Liver (tissue), 9 donors: Measurements from ENCODE around the gene PRSS22. TPM values are rescaled to one million over a fixed set of nuclear protein-coding genes. Genes with fewer than 3 reads are reported as not detected.

Source experiments
- DNase-seq: peaks from one replicate; pipeline ENCODE4 v3.0.0-alpha.2; 2017; ENCODE audit warnings: low spot score
- H3K27ac ChIP-seq, 2 donors: one replicate each; pipeline ENCODE4 v1.7.0; 2013; ENCODE audit warnings: inconsistent platforms in 2 of 2, low read length in 2 of 2, control low read depth in 1 of 2, low read depth in 1 of 2, mild to moderate bottlenecking in 1 of 2
- H3K27me3 ChIP-seq, 4 donors: one replicate each; pipeline versions ENCODE4 v1.6.1 to v1.7.0; 2013; ENCODE audit warnings: low read length in 3 of 4, inconsistent platforms in 1 of 4, mild to moderate bottlenecking in 1 of 4, moderate library complexity in 1 of 4; ENCODE audit not compliant: control insufficient read depth in 4 of 4, insufficient read depth in 4 of 4
- H3K36me3 ChIP-seq, 4 donors: one replicate each; pipeline versions ENCODE4 v1.6.1 to v1.7.0; 2013; ENCODE audit warnings: low read length in 3 of 4, mild to moderate bottlenecking in 3 of 4, low read depth in 1 of 4, moderate library complexity in 1 of 4; ENCODE audit not compliant: control insufficient read depth in 4 of 4, insufficient read depth in 3 of 4
- H3K4me1 ChIP-seq, 4 donors: one replicate each; pipeline versions ENCODE4 v1.6.1 to v1.7.0; 2013; ENCODE audit warnings: low read length in 3 of 4, mild to moderate bottlenecking in 3 of 4, moderate library complexity in 1 of 4; ENCODE audit not compliant: control insufficient read depth in 4 of 4, insufficient read depth in 4 of 4
- H3K4me3 ChIP-seq, 3 donors: one replicate each; pipeline versions ENCODE4 v1.6.1 to v1.7.0; 2013; ENCODE audit warnings: low read length in 3 of 3, control low read depth in 1 of 3, low read depth in 1 of 3, mild to moderate bottlenecking in 1 of 3
- H3K9ac ChIP-seq, 2 donors: one replicate each; pipeline ENCODE4 v1.7.0; 2013; ENCODE audit warnings: low read length in 2 of 2, mild to moderate bottlenecking in 2 of 2, moderate library complexity in 2 of 2, control low read depth in 1 of 2, low read depth in 1 of 2
- H3K9me3 ChIP-seq, 4 donors: one replicate each; pipeline versions ENCODE4 v1.6.1 to v1.7.0; 2013; ENCODE audit warnings: low read length in 3 of 4; ENCODE audit not compliant: control insufficient read depth in 4 of 4
- EGR1 ChIP-seq, 2 donors: IDR thresholded peaks; 2 replicates each; pipeline ENCODE4 v1.6.1; 2016 to 2018; ENCODE audit warnings: antibody characterized with exemption in 2 of 2, low read depth in 2 of 2
- FOXA1 ChIP-seq: IDR thresholded peaks from 2 replicates; pipeline ENCODE4 v1.6.1; 2016; ENCODE audit warnings: antibody characterized with exemption
- GABPA ChIP-seq, 2 donors: IDR thresholded peaks in 1 of 2; conservative IDR thresholded peaks in 1 of 2; 2 replicates each; pipeline ENCODE4 v1.6.1; 2016; ENCODE audit warnings: antibody characterized with exemption in 2 of 2, mild to moderate bottlenecking in 1 of 2, moderate library complexity in 1 of 2
- HNF4A ChIP-seq, 2 donors: conservative IDR thresholded peaks; 2 replicates each; pipeline ENCODE4 v1.6.1; 2016; ENCODE audit warnings: antibody characterized with exemption in 2 of 2, mild to moderate bottlenecking in 2 of 2
- JUND ChIP-seq, 2 donors: IDR thresholded peaks; 2 replicates each; pipeline ENCODE4 v1.6.1; 2016; ENCODE audit warnings: antibody characterized with exemption in 2 of 2
- NR2F2 ChIP-seq: IDR thresholded peaks from 2 replicates; pipeline ENCODE4 v1.6.1; 2016; ENCODE audit warnings: antibody characterized with exemption
- RAD21 ChIP-seq, 2 donors: IDR thresholded peaks; 2 replicates each; pipeline ENCODE4 v1.6.1; 2016; ENCODE audit warnings: antibody characterized with exemption in 2 of 2, mild to moderate bottlenecking in 2 of 2
- RXRA ChIP-seq, 2 donors: IDR thresholded peaks; 2 replicates each; pipeline ENCODE4 v1.6.1; 2017 to 2018; ENCODE audit warnings: antibody characterized with exemption in 2 of 2, mild to moderate bottlenecking in 1 of 2
- SP1 ChIP-seq: IDR thresholded peaks from 2 replicates; pipeline ENCODE4 v1.6.1; 2018; ENCODE audit warnings: antibody characterized with exemption, mild to moderate bottlenecking
- TAF1 ChIP-seq: conservative IDR thresholded peaks from 2 replicates; pipeline ENCODE4 v1.6.1; 2016; ENCODE audit warnings: antibody characterized with exemption, mild to moderate bottlenecking
- YY1 ChIP-seq: IDR thresholded peaks from 2 replicates; pipeline ENCODE4 v1.6.1; 2016; ENCODE audit warnings: antibody characterized with exemption, mild to moderate bottlenecking
- WGBS: extraction: QIAGEN DNeasy Blood & Tissue Kit; methylation state at CpG from one replicate; pipeline ENCODE4 v1.1.7; 2013; 5-methylcytosine and 5-hydroxymethylcytosine counted together
- polyA plus RNA-seq, 2 donors: library from polyadenylated mRNA; stranded (reverse) in 1 of 2; unstranded in 1 of 2; fragments of 200-250 nt in 1 of 2; fragments of >200 nt in 1 of 2; fragmentation: Nextera tagmentation in 1 of 2; extraction: Ambion mirVana in 1 of 2; gene quantifications; one replicate each; pipeline versions ENCODE4 v1.2.1 to v1.2.3, GENCODE V29; 2013 to 2015
- total RNA-seq, 2 donors: library from RNA; depleted of rRNA; stranded (reverse); fragments of >200 nt; gene quantifications; one replicate each; pipeline ENCODE4 v1.2.3, GENCODE V29; 2014
- TF ChIP-seq, protein P1 (sequence below): IDR thresholded peaks from 2 replicates; pipeline ENCODE4 v1.6.1; 2016; ENCODE audit warnings: antibody characterized with exemption
- TF ChIP-seq, protein P2 (sequence below): IDR thresholded peaks from 2 replicates; pipeline ENCODE4 v1.6.1; 2016; ENCODE audit warnings: antibody characterized with exemption
- TF ChIP-seq, protein P3 (sequence below): IDR thresholded peaks from 2 replicates; pipeline ENCODE4 v1.6.1; 2016; ENCODE audit warnings: antibody characterized with exemption, mild to moderate bottlenecking
- TF ChIP-seq, protein P4 (sequence below): IDR thresholded peaks from 2 replicates; pipeline ENCODE4 v1.6.1; 2016; ENCODE audit warnings: antibody characterized with exemption
- donor health status: healthy.
- donor health status: healthy.
- donor health status: healthy.
- donor health status: healthy.
- donor health status: healthy.

PRSS22 gene
- total and polyA plus RNA-seq, 4 donors, result 0.23 to 1.1 (median 0.32) TPM; not detected in 1

DNA sequence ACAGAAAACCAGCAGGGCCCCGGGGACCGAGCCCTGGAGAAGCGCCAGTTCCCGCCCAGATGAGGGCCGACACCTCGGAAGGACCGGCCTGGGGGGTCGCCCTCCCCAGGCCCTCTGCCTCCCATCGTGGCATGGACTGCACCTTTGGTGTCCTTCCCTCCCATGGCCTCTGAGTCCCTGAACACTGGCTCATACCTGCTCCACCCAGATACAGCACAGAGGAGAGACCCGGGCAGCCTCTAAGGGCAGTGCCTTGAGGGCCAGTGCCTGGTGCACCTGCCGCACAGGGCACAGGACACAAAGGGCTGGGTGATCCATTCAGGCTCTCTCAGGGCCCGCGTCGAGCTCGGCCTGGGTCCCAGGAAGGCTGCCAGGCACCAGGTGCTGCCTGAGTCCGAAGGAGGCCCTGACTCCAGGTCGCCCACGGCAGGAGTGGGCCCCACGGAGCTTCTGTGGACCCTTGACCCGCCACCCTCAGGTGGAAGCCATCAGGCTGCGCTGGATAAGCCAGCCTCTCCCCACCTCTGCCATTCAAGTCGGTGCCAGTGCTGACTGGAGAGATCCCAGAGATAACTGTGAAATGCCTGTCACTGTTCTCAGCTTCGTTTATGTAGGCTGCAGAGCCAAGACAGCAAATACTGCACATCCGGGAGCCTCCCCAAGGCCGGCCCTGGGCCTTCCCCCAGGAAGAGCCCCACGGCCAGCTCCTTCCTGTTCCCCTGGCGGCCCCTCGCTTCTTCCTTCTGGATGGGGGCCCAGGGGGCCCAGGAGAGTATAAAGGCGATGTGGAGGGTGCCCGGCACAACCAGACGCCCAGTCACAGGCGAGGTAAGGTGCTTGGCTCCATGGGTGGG, 28.2 kb downstream of the PRSS22 start, which contains the start of gene ZG16B:
Gene ZG16B (plus strand): TSS at position 803 of the 854 bp plus-strand sequence. CDS start 139 bp downstream, outside the sequence.
- Histone ChIP-seq H3K36me3 (no peaks in the 10 kb centered on the region), H3K9me3 (no peaks in the 10 kb centered on the region), H3K9ac (no peak within 1 kb of the TSS), H3K27me3 (peaks cover 0 to 2% (median 0%) of the 10 kb centered on the region in 4 donors), H3K4me3 (no peak within 1 kb of the TSS), H3K27ac (no peak within 1 kb of the TSS), H3K4me1 (no peaks in the 10 kb centered on the region)
- WGBS, result 68% methylated on average over 32 of the region's 32 CpGs
- TF ChIP-seq EGR1 (IDR thresholded peaks at IDR 0.05; ENCODE audit: low read depth in 2 of 2) (no peak), TAF1 (no peak), YY1 (no peak), HNF4A (conservative IDR thresholded peaks at IDR 0.05) (no peak), RAD21 (IDR thresholded peaks at IDR 0.05) (no peak), NR2F2 (no peak), SP1 (no peak), FOXA1 (no peak), GABPA (IDR thresholded peaks at IDR 0.05 in 1 of 2, conservative IDR thresholded peaks at IDR 0.05 in 1 of 2) (no peak), JUND (IDR thresholded peaks at IDR 0.05) (no peak)
- TF ChIP-seq, protein P1, sequence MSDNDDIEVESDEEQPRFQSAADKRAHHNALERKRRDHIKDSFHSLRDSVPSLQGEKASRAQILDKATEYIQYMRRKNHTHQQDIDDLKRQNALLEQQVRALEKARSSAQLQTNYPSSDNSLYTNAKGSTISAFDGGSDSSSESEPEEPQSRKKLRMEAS, result no peak
- TF ChIP-seq, protein P2, sequence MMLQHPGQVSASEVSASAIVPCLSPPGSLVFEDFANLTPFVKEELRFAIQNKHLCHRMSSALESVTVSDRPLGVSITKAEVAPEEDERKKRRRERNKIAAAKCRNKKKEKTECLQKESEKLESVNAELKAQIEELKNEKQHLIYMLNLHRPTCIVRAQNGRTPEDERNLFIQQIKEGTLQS, result no peak
- TF ChIP-seq, protein P3, sequence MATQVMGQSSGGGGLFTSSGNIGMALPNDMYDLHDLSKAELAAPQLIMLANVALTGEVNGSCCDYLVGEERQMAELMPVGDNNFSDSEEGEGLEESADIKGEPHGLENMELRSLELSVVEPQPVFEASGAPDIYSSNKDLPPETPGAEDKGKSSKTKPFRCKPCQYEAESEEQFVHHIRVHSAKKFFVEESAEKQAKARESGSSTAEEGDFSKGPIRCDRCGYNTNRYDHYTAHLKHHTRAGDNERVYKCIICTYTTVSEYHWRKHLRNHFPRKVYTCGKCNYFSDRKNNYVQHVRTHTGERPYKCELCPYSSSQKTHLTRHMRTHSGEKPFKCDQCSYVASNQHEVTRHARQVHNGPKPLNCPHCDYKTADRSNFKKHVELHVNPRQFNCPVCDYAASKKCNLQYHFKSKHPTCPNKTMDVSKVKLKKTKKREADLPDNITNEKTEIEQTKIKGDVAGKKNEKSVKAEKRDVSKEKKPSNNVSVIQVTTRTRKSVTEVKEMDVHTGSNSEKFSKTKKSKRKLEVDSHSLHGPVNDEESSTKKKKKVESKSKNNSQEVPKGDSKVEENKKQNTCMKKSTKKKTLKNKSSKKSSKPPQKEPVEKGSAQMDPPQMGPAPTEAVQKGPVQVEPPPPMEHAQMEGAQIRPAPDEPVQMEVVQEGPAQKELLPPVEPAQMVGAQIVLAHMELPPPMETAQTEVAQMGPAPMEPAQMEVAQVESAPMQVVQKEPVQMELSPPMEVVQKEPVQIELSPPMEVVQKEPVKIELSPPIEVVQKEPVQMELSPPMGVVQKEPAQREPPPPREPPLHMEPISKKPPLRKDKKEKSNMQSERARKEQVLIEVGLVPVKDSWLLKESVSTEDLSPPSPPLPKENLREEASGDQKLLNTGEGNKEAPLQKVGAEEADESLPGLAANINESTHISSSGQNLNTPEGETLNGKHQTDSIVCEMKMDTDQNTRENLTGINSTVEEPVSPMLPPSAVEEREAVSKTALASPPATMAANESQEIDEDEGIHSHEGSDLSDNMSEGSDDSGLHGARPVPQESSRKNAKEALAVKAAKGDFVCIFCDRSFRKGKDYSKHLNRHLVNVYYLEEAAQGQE, result no peak
- TF ChIP-seq, protein P4, sequence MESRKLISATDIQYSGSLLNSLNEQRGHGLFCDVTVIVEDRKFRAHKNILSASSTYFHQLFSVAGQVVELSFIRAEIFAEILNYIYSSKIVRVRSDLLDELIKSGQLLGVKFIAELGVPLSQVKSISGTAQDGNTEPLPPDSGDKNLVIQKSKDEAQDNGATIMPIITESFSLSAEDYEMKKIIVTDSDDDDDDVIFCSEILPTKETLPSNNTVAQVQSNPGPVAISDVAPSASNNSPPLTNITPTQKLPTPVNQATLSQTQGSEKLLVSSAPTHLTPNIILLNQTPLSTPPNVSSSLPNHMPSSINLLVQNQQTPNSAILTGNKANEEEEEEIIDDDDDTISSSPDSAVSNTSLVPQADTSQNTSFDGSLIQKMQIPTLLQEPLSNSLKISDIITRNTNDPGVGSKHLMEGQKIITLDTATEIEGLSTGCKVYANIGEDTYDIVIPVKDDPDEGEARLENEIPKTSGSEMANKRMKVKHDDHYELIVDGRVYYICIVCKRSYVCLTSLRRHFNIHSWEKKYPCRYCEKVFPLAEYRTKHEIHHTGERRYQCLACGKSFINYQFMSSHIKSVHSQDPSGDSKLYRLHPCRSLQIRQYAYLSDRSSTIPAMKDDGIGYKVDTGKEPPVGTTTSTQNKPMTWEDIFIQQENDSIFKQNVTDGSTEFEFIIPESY, result no peak
- no peak for DNase-seq

DNA sequence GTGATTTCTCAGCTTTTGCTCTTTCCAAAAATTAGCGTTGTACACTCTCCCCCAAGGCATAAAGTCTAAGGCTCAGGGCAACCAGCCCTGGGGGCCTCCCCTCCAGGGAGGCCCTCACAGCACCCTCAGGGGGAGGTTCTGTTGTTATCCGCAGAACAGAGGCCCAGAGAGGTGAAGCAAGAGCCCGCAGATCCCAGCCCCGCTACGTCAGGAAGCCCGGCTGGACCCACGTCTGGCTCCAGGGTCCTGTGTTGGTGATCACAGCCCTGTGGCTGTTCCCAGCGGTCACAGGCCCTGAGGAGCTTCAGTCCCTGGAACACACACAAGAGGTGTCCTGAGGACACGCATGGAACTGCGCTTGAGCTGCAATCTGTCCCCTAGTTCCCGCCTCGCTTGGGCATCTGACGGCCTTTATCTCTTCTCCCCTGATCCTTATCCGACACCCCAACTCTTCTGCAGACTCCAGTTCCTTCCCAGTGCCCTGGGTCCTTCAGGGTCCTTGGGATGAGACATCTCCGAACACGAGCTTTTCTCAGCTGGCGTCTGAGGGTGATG, 29.0 kb downstream of the PRSS22 start:
- Histone ChIP-seq H3K27me3 (peaks cover 0 to 2% (median 0%) of the 10 kb centered on the region in 4 donors), H3K4me3 (no peak overlapping the region), H3K9me3 (no peaks in the 10 kb centered on the region), H3K9ac (no peak overlapping the region), H3K27ac (no peak overlapping the region), H3K4me1 (no peaks in the 10 kb centered on the region), H3K36me3 (no peaks in the 10 kb centered on the region)
- TF ChIP-seq NR2F2 (no peak), RXRA (IDR thresholded peaks at IDR 0.05) (no peak), GABPA (IDR thresholded peaks at IDR 0.05 in 1 of 2, conservative IDR thresholded peaks at IDR 0.05 in 1 of 2) (no peak)
- TF ChIP-seq, protein P1, result no peak
- WGBS, result 89% methylated on average over 17 of the region's 17 CpGs
- DNase-seq, result no peak
